ENCODE results near the gene ITM2B. TPM values are rescaled to one million over a fixed set of nuclear protein-coding genes. Genes with fewer than 3 reads are reported as not detected.

ITM2B gene
- total and polyA plus RNA-seq, 10 of the 15 experiments (the other 5 are each of a cell fraction or from before 2014, with no cell fraction given) = 2.5 to 18.1 (median 4.9) TPM

GRCh38 chr13:48249018-48249417 is 16.0 kb downstream of the ITM2B start:
- Histone ChIP-seq H3K79me2 (ENCODE audit: control insufficient read depth, insufficient read depth, low read length) (no peaks in the 10 kb centered on the region), H3K4me3 (no peak overlapping the region), H3K27ac (ENCODE audit: control insufficient read depth, insufficient read depth) (no peak overlapping the region), H3K36me3 (ENCODE audit: control insufficient read depth in 2 of 2, insufficient read depth in 2 of 2, low read length in 1 of 2) (no peaks in the 10 kb centered on the region), H3K9ac (ENCODE audit: control insufficient read depth, insufficient read depth, low read length) (no peak overlapping the region), H3K27me3 (replicated peaks in 1 of 2; ENCODE audit: control insufficient read depth in 2 of 2, insufficient read depth in 2 of 2, low read length in 1 of 2) (no peaks in the 10 kb centered on the region), H4K20me1 (ENCODE audit: control insufficient read depth, insufficient read depth) (no peaks in the 10 kb centered on the region), H3K4me2 (ENCODE audit: control insufficient read depth, insufficient read depth) (no peak overlapping the region), H2AFZ (ENCODE audit: control insufficient read depth, low read depth, low read length) (no peak overlapping the region), H3K9me3 (replicated peaks; ENCODE audit: control insufficient read depth, insufficient read depth, low read length) (no peaks in the 10 kb centered on the region), H3K4me1 (ENCODE audit: control insufficient read depth, insufficient read depth, low read length) (no peaks in the 10 kb centered on the region)
- in situ Hi-C loops (cut with MboI) = no loop called here
- ATAC-seq = no peak
- POLR2A ChIA-PET = no interaction called here
- intact Hi-C loops (cut with micrococcal nuclease; ENCODE audit: unreplicated experiment) = no loop called here
- TF ChIP-seq ZBTB40 (IDR thresholded peaks at IDR 0.05; ENCODE audit: borderline replicate concordance) (no peak), NFYB (IDR thresholded peaks at IDR 0.05; ENCODE audit: insufficient read depth, low read depth, low read length) (no peak), STAT1 (conservative IDR thresholded peaks at IDR 0.05) (no peak)
- no TSS peak for BruUV-seq (replicated peaks)
- DNase-seq (ENCODE audit: low read depth, low spot score) = no peak
- SMC1A ChIA-PET (ENCODE audit: uncharacterized antibody, unreplicated experiment) = interaction anchor here (1.8 kb wide), 1 partner anchor 17 kb away, joined by 5 read pairs; no protein-coding TSS in a partner anchor
- FAIRE-seq = no peak
- CTCF ChIA-PET = no interaction called here
- RAD21 ChIA-PET (ENCODE audit: unreplicated experiment) = no interaction called here
- WGBS (ENCODE audit: insufficient coverage, insufficient replicate concordance, low lambda C conversion rate, missing lambda C conversion rate) = 66% methylated on average over 2 of the region's 2 CpGs

Data from GM12878 (cell line).